ENCODE measurements around the gene RERG.

The RERG gene

GRCh38 chr12:15181017-15181683 is 40.1 kb downstream of the RERG start:
- DNase-seq (ENCODE audit: low read depth): no peak
- no peak overlapping the region for H3K4me3 ChIP-seq (ENCODE audit: low read length)
- TF ChIP-seq CTCF (conservative IDR thresholded peaks at IDR 0.05; ENCODE audit: low read depth, low read length): no peak

- no peak for TF ChIP-seq CTCF (conservative IDR thresholded peaks at IDR 0.05; ENCODE audit: low read depth, low read length)
- H3K4me3 ChIP-seq (ENCODE audit: low read length): no peak overlapping the region
- DNase-seq (ENCODE audit: low read depth): no peak
Observed at GRCh38 chr12:15180325-15180724, 40.9 kb downstream of the RERG start.

GRCh38 chr12:15179672-15180071 is 41.5 kb downstream of the RERG start:
- no peak for DNase-seq (ENCODE audit: low read depth)
- no peak overlapping the region for H3K4me3 ChIP-seq (ENCODE audit: low read length)
- TF ChIP-seq CTCF (conservative IDR thresholded peaks at IDR 0.05; ENCODE audit: low read depth, low read length): no peak

- no peak for DNase-seq (ENCODE audit: low read depth)
- TF ChIP-seq CTCF (conservative IDR thresholded peaks at IDR 0.05; ENCODE audit: low read depth, low read length): no peak
- H3K4me3 ChIP-seq (ENCODE audit: low read length): no peak overlapping the region
Observed at GRCh38 chr12:15173142-15173541, 48.1 kb downstream of the RERG start.

GRCh38 chr12:15172060-15172822 is 49.0 kb downstream of the RERG start:
- H3K4me3 ChIP-seq (ENCODE audit: low read length): no peak overlapping the region
- TF ChIP-seq CTCF (conservative IDR thresholded peaks at IDR 0.05; ENCODE audit: low read depth, low read length): no peak
- no peak for DNase-seq (ENCODE audit: low read depth)

- TF ChIP-seq CTCF (conservative IDR thresholded peaks at IDR 0.05; ENCODE audit: low read depth, low read length): no peak
- DNase-seq (ENCODE audit: low read depth): no peak
- no peak overlapping the region for H3K4me3 ChIP-seq (ENCODE audit: low read length)
Observed at GRCh38 chr12:15171012-15171655, 50.1 kb downstream of the RERG start.

Measured in retinal pigment epithelial cell (primary cell).